HG03108 (cell line): ENCODE data around the gene PDE1C.
"Not testable (repeated sequence)": the region's sequence is repeated elsewhere in the genome, so short reads cannot be mapped to it uniquely, and the experiment has no call there.

Experiments
- ATAC-seq: cut with Tn5 transposase; IDR thresholded peaks from one replicate; pipeline ENCODE4 v1.9.1; 2021; ENCODE audit warnings: moderate library complexity; ENCODE audit not compliant: unreplicated experiment

PDE1C gene

GRCh38 chr7:32070406-32071360, at the start of gene PDE1C:
PDE1C (minus strand) TSS chr7:32070407.
- ATAC-seq: no peak

- no peak for ATAC-seq
Measured at GRCh38 chr7:32119790-32120196, 49.6 kb upstream of the PDE1C start.

- ATAC-seq: no peak
Measured at GRCh38 chr7:32117837-32118236, 47.6 kb upstream of the PDE1C start.

DNA sequence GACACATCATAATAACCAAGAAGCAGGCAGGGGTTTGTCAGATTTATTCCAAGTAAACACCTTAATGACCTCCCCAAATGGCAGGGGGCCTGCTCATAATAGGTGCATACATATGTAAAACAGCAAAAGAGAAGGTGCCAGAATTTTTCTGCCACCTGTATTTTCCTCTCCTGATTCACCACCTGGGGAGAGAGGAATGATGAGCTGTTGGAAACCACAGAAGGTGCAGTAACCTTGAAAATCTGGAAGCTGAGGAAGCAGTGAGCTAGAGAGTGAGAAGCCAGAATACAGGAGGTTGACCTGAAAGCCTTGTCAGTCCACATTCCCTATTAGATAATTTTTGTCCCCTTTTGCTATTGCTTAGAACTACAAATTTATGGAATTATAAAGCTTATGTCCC, 46.2 kb upstream of the PDE1C start:
- no peak for ATAC-seq

DNA sequence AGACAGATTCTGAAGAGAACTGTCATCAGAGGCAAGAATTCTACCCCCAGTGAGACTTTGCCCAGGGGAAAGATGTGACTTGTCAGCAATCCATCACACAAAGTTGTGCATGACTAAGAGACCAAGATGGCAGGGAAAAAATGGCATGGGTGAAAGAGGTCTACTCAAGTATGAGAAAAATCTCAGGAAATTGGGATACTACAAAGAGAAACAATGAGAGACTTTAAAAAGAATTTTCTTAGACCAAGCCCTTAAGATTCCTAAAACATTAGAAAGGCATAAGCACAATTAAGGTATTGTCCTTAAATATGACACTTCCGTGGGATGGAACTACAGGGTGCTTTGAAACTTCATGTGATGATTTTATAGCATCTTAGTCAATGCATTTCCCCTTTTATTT, 45.6 kb upstream of the PDE1C start:
- no peak for ATAC-seq

DNA sequence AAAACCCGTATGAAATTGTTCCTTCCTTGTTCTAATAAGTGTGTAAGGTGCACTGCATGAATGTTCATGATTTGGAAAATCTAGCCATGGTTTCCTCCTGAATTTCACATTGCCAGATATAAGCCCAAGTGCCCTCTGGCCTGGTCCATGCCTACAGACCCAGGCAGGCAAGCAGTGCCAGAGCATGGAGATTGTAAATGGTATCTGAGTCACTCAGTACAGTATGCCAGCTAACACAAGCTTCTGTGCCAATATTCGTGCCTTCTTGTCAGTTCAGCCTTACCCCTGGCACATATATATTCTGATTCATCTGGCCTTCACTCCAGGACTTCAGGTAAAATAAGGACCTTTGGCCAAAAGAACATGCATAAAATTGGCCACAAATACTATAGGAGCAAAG, 38.4 kb upstream of the PDE1C start:
- no peak for ATAC-seq

- no peak for ATAC-seq
Measured at GRCh38 chr7:32104766-32105165, 34.6 kb upstream of the PDE1C start.

- ATAC-seq: no peak
Measured at GRCh38 chr7:32103361-32103760, 33.2 kb upstream of the PDE1C start.

GRCh38 chr7:32102432-32102873, 32.2 kb upstream of the PDE1C start:
- no peak for ATAC-seq

DNA sequence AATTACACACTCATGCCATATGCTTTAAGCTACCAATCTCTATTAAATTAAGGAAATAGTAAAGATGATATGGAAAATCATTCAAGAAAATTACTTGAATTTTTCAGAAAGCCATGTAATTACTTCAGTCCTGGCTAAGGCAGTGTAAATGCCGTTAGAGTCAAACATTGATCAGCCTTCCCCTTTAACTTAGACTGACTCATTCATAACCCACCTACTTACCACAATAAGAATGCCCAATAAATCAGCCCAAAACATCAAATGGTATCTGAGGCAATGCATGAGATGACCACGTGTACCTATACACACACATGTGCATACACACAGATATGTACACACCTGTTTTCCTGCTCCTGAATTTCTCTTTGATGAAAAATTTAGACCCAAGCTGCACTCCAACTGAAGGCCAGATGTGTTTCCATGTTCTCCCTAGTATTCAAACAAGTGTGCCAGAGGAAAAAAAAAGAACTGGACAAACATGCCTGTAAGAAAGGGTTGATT, 30.2 kb upstream of the PDE1C start:
- ATAC-seq: no peak

DNA sequence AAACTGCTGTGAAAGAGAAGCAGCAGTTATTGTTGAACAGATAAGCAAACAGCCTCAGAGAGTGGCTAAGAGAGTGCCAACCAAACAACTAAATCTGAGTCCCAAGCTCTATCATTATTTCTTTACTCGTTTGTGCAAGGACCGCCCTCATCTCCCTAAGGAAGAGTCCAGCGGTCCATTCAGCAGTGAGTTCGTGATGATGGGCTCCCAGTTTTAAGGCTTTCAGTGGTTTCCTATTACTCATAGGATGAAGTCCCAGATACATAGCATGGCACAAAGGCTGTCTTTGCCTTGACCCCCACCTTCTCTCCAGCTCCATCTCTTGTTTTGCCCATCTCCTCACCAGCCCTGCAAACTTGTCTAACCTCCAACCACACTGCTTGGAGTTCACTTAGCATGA, 24.3 kb upstream of the PDE1C start:
- ATAC-seq: no peak

- ATAC-seq: no peak
Measured at GRCh38 chr7:32093415-32094408, 23.5 kb upstream of the PDE1C start.

DNA sequence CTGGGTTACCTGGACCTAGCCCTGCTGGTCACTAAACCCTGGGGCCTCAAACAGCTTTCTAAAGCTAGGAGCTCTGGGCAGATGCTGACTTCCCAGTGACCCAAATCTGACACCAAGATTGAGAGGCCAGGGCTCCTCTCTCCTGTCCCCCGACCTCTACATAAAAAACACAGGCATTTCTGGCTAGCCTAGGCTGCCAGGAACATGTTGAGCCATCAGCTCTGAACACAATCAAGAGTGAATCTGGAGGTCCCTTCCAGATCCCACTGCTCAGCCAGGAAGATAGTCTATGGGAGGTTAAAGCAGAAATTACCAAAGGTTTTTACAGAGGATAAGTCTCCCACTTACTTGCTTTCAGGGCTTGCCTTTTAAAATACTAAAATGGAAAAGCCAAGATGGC, 22.1 kb upstream of the PDE1C start:
- no peak for ATAC-seq

DNA sequence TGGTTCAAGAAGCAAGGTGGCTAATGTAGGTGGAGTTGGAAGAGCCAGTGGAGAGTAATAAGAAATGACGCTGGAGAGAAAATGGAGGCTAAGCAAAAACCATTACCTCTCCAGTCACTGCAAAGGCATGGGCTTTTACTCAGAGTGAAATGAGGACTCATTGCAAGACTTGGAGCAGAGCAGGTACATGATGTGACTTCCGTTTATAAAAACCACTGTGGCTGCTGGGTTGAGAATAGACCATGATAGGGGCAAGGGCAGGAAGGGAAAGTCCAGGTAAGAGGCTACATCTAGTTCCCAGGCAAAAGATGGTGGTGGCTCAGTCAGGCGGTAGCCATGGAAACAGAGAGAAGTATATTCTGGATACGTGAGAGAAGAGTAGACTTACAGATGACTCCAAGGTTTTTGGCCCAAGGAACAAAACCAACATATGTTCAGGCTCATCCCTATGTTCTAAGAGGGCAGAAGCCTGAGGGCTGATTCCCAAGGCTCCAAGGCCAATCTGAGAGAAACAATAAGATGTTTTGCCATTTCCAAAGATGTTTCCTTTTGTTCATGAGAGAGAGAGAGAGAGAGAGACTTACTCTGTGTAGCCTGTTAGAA, 21.5 kb upstream of the PDE1C start:
- ATAC-seq: no peak

DNA sequence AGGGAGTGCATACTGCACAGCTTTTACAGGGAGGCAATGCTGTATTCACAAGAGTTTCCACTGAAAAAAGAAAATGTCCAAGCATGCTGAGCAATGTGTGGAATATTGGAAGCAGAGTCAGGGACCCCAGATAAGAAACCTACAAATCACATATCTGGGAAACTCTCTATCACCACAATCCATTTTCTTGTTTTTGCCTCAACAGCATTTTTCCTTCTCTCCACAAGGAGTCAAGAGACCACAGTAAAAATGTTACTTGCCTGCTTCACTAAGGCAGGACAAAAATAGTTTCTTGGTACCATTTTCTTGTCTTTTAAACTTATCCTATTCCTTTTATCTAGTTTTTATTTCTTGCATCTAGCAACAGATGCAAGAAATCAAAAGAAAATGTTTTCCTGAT, 19.5 kb upstream of the PDE1C start:
- no peak for ATAC-seq

GRCh38 chr7:32089256-32089655, 19.0 kb upstream of the PDE1C start:
- ATAC-seq: no peak

DNA sequence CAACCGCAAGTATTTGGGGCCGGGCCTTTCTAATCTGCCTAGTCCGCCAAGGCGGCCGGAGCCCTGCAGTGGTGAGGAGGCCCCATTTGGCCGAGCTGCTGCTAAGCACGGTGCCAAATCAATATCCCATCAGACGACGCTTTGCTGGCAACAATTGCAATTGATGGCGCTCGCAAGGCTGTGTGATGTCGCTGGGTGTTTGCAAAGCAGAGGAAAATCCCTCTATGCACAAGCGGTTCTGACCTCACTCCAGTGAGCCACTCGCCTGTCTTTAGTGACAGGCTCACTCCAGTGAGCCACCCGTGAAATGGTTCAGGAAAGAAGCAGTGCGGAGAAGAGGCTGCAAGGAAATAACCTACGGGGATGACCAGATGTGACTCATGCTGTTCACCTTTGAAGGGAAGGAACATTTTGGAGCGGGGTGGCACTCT, 18.3 kb upstream of the PDE1C start:
- ATAC-seq: no peak

- no peak for ATAC-seq
Measured at GRCh38 chr7:32079510-32079909, 9.3 kb upstream of the PDE1C start.

DNA sequence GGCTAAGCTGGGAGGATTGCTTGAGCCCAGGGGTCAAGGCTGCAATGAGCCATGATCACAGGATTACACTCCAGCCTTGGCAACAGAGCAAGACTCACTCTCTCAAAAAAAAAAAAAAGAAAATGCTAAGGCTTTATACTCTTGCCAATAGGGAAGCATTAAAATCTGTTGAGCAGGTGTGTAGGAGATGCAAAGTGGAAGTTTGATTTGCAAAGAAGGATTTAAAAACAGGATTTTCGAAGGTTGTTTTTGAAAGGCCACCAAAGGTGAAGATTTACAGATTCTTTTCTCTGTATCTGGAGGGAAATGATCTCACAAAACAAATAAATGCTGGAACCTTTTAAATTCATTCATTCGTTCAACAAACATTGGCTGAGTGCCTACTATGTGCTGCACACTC, 8.6 kb upstream of the PDE1C start:
- ATAC-seq: no peak

GRCh38 chr7:32077806-32078205, 7.6 kb upstream of the PDE1C start:
- no peak for ATAC-seq

GRCh38 chr7:32076802-32077201, 6.6 kb upstream of the PDE1C start:
- ATAC-seq: not testable (repeated sequence)
